Measurements from ENCODE around the gene TTC27.

The TTC27 gene

DNA sequence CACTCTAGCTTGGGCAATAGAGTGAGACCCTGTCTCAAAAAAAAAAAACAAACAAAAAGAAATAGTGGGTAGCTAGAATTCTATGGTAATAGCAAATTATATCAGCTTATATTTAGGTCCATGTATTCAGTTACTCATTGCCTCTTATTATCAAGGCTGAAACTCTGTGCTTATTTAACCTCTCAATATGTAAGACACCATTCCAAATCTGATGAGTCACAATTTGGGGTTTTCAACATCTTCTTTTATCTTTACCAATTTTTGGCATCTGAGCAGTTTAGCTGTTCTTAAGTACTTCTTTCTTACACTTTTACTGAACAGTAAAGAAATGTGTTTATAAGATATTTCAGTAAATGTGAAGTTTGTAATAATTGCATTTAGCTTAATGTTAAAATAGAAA is 69.3 kb downstream of the TTC27 start:
- no peaks in the 10 kb centered on the region for H3K27me3 ChIP-seq (ENCODE audit: control insufficient read depth in 5 of 5, insufficient read depth in 4 of 5, low read length in 5 of 5)
- H3K9me3 ChIP-seq (ENCODE audit: control insufficient read depth in 5 of 5, low read length in 5 of 5) = no peaks in the 10 kb centered on the region
- no peak overlapping the region for H3K9ac ChIP-seq (ENCODE audit: low read length in 5 of 5)
- peaks cover 0 to 6% (median 0%) of the 10 kb centered on the region in 5 donors for H3K36me3 ChIP-seq (ENCODE audit: control insufficient read depth in 5 of 5, insufficient read depth in 5 of 5, low read length in 5 of 5)
- no peak overlapping the region for H3K27ac ChIP-seq (ENCODE audit: low read depth, low read length)
- no peak overlapping the region for H3K4me3 ChIP-seq (ENCODE audit: low read depth in 1 of 5, low read length in 5 of 5)
- peaks cover 0 to 9% (median 0%) of the 10 kb centered on the region in 5 donors for H3K4me1 ChIP-seq (ENCODE audit: control insufficient read depth in 5 of 5, insufficient read depth in 5 of 5, low read length in 5 of 5)

DNA sequence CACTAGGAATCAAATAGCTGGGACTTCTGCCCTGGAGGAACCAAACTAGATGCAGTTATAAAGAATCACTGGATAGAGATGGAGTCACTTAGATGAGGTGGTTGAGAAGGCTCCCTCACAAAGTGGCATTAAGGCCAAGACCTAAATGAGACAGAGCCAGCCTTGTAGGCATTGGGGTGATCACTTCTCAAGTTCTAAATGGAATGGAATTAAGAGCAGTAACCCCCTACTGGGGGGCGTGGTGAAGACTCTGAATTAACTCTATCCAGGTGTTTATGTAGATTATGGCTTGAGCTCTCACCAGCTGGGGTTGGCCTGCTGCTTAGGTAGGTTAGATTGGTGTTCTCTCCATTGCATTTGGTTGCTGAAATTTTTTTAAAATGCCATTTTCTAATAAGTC is 71.3 kb downstream of the TTC27 start:
- H3K4me3 ChIP-seq (ENCODE audit: low read depth in 1 of 5, low read length in 5 of 5) = no peak overlapping the region
- peaks cover 4 to 14% (median 8%) of the 10 kb centered on the region in 5 donors for H3K36me3 ChIP-seq (ENCODE audit: control insufficient read depth in 5 of 5, insufficient read depth in 5 of 5, low read length in 5 of 5)
- peaks cover 0 to 9% (median 0%) of the 10 kb centered on the region in 5 donors for H3K4me1 ChIP-seq (ENCODE audit: control insufficient read depth in 5 of 5, insufficient read depth in 5 of 5, low read length in 5 of 5)
- no peak overlapping the region for H3K27ac ChIP-seq (ENCODE audit: low read depth, low read length)
- H3K9me3 ChIP-seq (ENCODE audit: control insufficient read depth in 5 of 5, low read length in 5 of 5) = no peaks in the 10 kb centered on the region
- H3K9ac ChIP-seq (ENCODE audit: low read length in 5 of 5) = no peak overlapping the region
- H3K27me3 ChIP-seq (ENCODE audit: control insufficient read depth in 5 of 5, insufficient read depth in 4 of 5, low read length in 5 of 5) = no peaks in the 10 kb centered on the region

- Histone ChIP-seq H3K36me3 (ENCODE audit: control insufficient read depth in 5 of 5, insufficient read depth in 5 of 5, low read length in 5 of 5) (peaks cover 4 to 22% (median 13%) of the 10 kb centered on the region in 5 donors), H3K9ac (ENCODE audit: low read length in 5 of 5) (no peak overlapping the region), H3K4me3 (ENCODE audit: low read depth in 1 of 5, low read length in 5 of 5) (no peak overlapping the region), H3K9me3 (ENCODE audit: control insufficient read depth in 5 of 5, low read length in 5 of 5) (no peaks in the 10 kb centered on the region), H3K27me3 (ENCODE audit: control insufficient read depth in 5 of 5, insufficient read depth in 4 of 5, low read length in 5 of 5) (no peaks in the 10 kb centered on the region), H3K27ac (ENCODE audit: low read depth, low read length) (no peak overlapping the region), H3K4me1 (ENCODE audit: control insufficient read depth in 5 of 5, insufficient read depth in 5 of 5, low read length in 5 of 5) (peaks cover 0 to 9% (median 0%) of the 10 kb centered on the region in 5 donors)
These were observed 74.0 kb downstream of the TTC27 start for GRCh38 chr2:32701806-32702205.

- Histone ChIP-seq H3K27ac (ENCODE audit: low read depth, low read length) (no peak overlapping the region), H3K4me1 (ENCODE audit: control insufficient read depth in 5 of 5, insufficient read depth in 5 of 5, low read length in 5 of 5) (peaks cover 0 to 3% (median 0%) of the 10 kb centered on the region in 5 donors)
These were observed 74.6 kb downstream of the TTC27 start for GRCh38 chr2:32702303-32703064.

DNA sequence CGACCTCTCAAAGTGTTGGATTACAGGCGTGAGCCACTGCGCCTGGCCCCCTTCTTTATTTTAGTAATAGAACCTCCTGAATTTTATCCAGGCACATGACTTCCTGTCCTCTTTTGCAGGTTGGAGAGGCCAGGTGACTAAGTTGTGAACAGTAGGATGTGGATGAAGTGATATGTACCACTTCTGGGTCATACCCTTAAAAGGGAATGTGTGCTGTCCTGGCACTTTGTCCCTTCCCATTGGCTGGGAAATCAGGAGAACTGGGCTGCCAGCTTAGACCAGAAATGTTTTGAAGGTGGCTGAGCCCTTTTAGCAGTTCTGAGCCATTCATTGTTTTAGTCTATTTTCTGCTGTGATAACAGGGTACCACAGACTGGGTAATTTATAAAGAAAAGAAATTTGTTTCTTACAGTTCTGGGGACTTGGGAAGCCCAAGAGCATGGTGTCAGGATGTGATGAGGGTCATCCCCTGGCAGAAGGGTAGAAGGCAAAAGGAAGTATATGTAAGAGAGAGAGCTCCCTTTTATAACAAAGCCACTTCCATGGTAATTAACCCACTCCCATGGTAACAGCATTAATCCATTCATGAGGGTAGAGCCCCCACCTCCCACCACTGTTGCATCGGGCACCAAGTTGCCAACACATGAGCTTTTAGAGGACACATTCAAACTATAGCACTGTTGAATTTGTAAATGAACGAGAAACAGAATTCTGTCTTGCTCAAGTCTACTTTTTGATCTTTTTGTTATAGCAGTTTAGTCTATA is 79.1 kb downstream of the TTC27 start:
- Histone ChIP-seq H3K36me3 (ENCODE audit: control insufficient read depth in 5 of 5, insufficient read depth in 5 of 5, low read length in 5 of 5) (peaks cover 4 to 16% (median 13%) of the 10 kb centered on the region in 5 donors), H3K4me3 (ENCODE audit: low read depth in 1 of 5, low read length in 5 of 5) (no peak overlapping the region), H3K4me1 (ENCODE audit: control insufficient read depth in 5 of 5, insufficient read depth in 5 of 5, low read length in 5 of 5) (peaks cover 0 to 11% (median 7%) of the 10 kb centered on the region in 5 donors), H3K27me3 (ENCODE audit: control insufficient read depth in 5 of 5, insufficient read depth in 4 of 5, low read length in 5 of 5) (no peaks in the 10 kb centered on the region), H3K9ac (ENCODE audit: low read length in 5 of 5) (no peak overlapping the region), H3K27ac (ENCODE audit: low read depth, low read length) (no peak overlapping the region), H3K9me3 (ENCODE audit: control insufficient read depth in 5 of 5, low read length in 5 of 5) (no peaks in the 10 kb centered on the region)

More at GRCh38 chr2:32702303-32703064, 74.6 kb downstream of the TTC27 start:
- peaks cover 4 to 22% (median 13%) of the 10 kb centered on the region in 5 donors for H3K36me3 ChIP-seq (ENCODE audit: control insufficient read depth in 5 of 5, insufficient read depth in 5 of 5, low read length in 5 of 5)
- no peak overlapping the region for H3K4me3 ChIP-seq (ENCODE audit: low read depth in 1 of 5, low read length in 5 of 5)
- no peak overlapping the region for H3K9ac ChIP-seq (ENCODE audit: low read length in 5 of 5)
- H3K9me3 ChIP-seq (ENCODE audit: control insufficient read depth in 5 of 5, low read length in 5 of 5) = no peaks in the 10 kb centered on the region
- H3K27me3 ChIP-seq (ENCODE audit: control insufficient read depth in 5 of 5, insufficient read depth in 4 of 5, low read length in 5 of 5) = no peaks in the 10 kb centered on the region

DNA sequence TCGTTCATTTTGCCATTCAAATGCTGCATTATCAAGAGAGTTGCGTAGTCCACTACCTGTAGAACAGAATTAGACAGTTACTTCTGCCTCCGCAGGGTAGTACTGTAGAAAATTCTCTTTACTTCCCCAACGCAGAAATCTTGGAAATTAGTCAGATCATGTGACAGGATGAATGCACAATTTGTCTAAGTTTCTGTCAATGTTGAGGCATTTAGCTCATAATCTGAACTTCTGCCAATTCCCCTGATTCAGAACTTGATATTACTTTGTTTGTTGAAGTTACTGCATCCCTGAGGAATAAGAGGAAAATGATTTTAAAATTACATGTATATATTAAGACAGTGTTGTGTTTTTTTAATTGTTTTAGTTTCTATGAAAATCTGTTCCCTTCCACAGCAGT is 83.4 kb downstream of the TTC27 start:
- H3K4me3 ChIP-seq (ENCODE audit: low read depth in 1 of 5, low read length in 5 of 5) = no peak overlapping the region
- H3K9me3 ChIP-seq (ENCODE audit: control insufficient read depth in 5 of 5, low read length in 5 of 5) = no peaks in the 10 kb centered on the region
- H3K9ac ChIP-seq (ENCODE audit: low read length in 5 of 5) = no peak overlapping the region
- no peak overlapping the region for H3K27ac ChIP-seq (ENCODE audit: low read depth, low read length)
- peaks cover 0 to 13% (median 7%) of the 10 kb centered on the region in 5 donors for H3K4me1 ChIP-seq (ENCODE audit: control insufficient read depth in 5 of 5, insufficient read depth in 5 of 5, low read length in 5 of 5)
- H3K27me3 ChIP-seq (ENCODE audit: control insufficient read depth in 5 of 5, insufficient read depth in 4 of 5, low read length in 5 of 5) = no peaks in the 10 kb centered on the region
- H3K36me3 ChIP-seq (ENCODE audit: control insufficient read depth in 5 of 5, insufficient read depth in 5 of 5, low read length in 5 of 5) = no peaks in the 10 kb centered on the region

DNA sequence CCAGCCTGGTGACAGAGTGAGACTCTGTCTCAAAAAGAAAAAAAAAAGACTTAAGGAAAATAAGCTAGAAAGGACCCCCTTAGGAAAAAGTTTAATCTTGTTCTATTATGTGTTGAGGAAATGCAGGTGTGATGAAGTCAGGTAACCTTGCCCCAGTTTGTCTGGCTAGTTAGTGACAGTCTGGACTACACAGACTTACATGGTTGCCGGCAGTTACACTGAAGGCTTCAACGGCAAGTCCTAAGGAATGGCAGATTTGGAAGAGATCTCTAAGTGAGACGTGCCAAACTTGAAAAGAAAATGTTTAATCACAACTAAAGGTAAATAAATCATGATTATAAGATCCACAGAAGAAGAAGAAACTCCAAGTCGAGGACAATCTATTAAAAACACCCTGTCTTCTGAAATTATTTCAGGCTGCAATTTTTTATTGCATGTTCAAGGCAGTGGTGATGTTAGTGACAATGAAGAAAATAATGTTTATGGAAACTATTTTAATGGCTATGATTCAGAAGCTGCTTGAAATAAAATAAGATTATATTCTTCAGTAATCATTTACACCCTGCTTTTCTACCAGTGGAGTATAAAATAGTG is 84.2 kb downstream of the TTC27 start:
- no peak overlapping the region for H3K27ac ChIP-seq (ENCODE audit: low read depth, low read length)
- no peaks in the 10 kb centered on the region for H3K9me3 ChIP-seq (ENCODE audit: control insufficient read depth in 5 of 5, low read length in 5 of 5)
- no peak overlapping the region for H3K4me3 ChIP-seq (ENCODE audit: low read depth in 1 of 5, low read length in 5 of 5)
- H3K27me3 ChIP-seq (ENCODE audit: control insufficient read depth in 5 of 5, insufficient read depth in 4 of 5, low read length in 5 of 5) = no peaks in the 10 kb centered on the region
- peaks cover 0 to 5% (median 0%) of the 10 kb centered on the region in 5 donors for H3K36me3 ChIP-seq (ENCODE audit: control insufficient read depth in 5 of 5, insufficient read depth in 5 of 5, low read length in 5 of 5)
- H3K4me1 ChIP-seq (ENCODE audit: control insufficient read depth in 5 of 5, insufficient read depth in 5 of 5, low read length in 5 of 5) = peaks cover 0 to 13% (median 7%) of the 10 kb centered on the region in 5 donors
- no peak overlapping the region for H3K9ac ChIP-seq (ENCODE audit: low read length in 5 of 5)

- Histone ChIP-seq H3K4me1 (ENCODE audit: control insufficient read depth in 5 of 5, insufficient read depth in 5 of 5, low read length in 5 of 5) (peaks cover 0 to 13% (median 7%) of the 10 kb centered on the region in 5 donors), H3K9ac (ENCODE audit: low read length in 5 of 5) (no peak overlapping the region)
These were observed 85.0 kb downstream of the TTC27 start for GRCh38 chr2:32712870-32713269.

DNA sequence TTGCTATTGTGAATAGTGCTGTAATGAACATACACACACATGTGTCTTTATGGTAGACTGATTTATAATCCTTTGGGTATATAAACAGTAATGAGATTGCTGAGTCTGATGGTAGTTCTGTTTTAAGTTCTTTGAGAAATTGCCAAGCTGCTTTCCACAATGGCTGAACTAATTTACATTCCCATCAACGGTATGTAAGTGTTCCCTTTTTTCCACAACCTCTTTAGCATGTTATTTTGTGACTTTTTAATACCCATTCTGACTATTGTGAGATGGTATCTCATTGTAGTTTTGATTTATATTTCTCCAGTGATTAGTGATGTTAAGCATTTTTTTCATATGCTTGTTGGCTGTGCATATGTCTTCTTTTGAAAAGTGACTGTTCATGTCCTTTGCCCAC is 86.7 kb downstream of the TTC27 start:
- Histone ChIP-seq H3K27ac (ENCODE audit: low read depth, low read length) (no peak overlapping the region), H3K9me3 (ENCODE audit: control insufficient read depth in 5 of 5, low read length in 5 of 5) (no peaks in the 10 kb centered on the region), H3K4me1 (ENCODE audit: control insufficient read depth in 5 of 5, insufficient read depth in 5 of 5, low read length in 5 of 5) (peaks cover 0 to 13% (median 7%) of the 10 kb centered on the region in 5 donors), H3K36me3 (ENCODE audit: control insufficient read depth in 5 of 5, insufficient read depth in 5 of 5, low read length in 5 of 5) (peaks cover 0 to 7% (median 0%) of the 10 kb centered on the region in 5 donors), H3K27me3 (ENCODE audit: control insufficient read depth in 5 of 5, insufficient read depth in 4 of 5, low read length in 5 of 5) (no peaks in the 10 kb centered on the region), H3K4me3 (ENCODE audit: low read depth in 1 of 5, low read length in 5 of 5) (no peak overlapping the region), H3K9ac (ENCODE audit: low read length in 5 of 5) (no peak overlapping the region)

More at GRCh38 chr2:32712870-32713269, 85.0 kb downstream of the TTC27 start:
- Histone ChIP-seq H3K9me3 (ENCODE audit: control insufficient read depth in 5 of 5, low read length in 5 of 5) (no peaks in the 10 kb centered on the region), H3K27ac (ENCODE audit: low read depth, low read length) (no peak overlapping the region), H3K27me3 (ENCODE audit: control insufficient read depth in 5 of 5, insufficient read depth in 4 of 5, low read length in 5 of 5) (no peaks in the 10 kb centered on the region), H3K4me3 (ENCODE audit: low read depth in 1 of 5, low read length in 5 of 5) (no peak overlapping the region), H3K36me3 (ENCODE audit: control insufficient read depth in 5 of 5, insufficient read depth in 5 of 5, low read length in 5 of 5) (peaks cover 0 to 7% (median 0%) of the 10 kb centered on the region in 5 donors)
